NCI-H1092 (cell line): ENCODE measurements around the gene NFE2L1.
A peak's percentile ranks its signal among the peaks of the same experiment; 100 is the strongest.
"Not testable (repeated sequence)": the region's sequence is repeated elsewhere in the genome, so short reads cannot be mapped to it uniquely, and the experiment has no call there.

ENCODE experiments used
- DNase-seq: peaks from one replicate; lab custom pipeline; 2025; lab: John Stamatoyannopoulos, UW

The NFE2L1 gene

GRCh38 chr17:48023400-48024148, 24.6 kb upstream of the NFE2L1 start:
- DNase-seq, result peak; percentile 83

GRCh38 chr17:48024149-48025039, 23.8 kb upstream of the NFE2L1 start:
- no peak for DNase-seq

- DNase-seq, result peak; percentile 93
These were observed 22.9 kb upstream of the NFE2L1 start for GRCh38 chr17:48025040-48025903.

- DNase-seq, result no peak
These were observed 22.2 kb upstream of the NFE2L1 start for GRCh38 chr17:48025904-48026501.

- DNase-seq, result peak; percentile 80
These were observed 21.4 kb upstream of the NFE2L1 start for GRCh38 chr17:48026502-48027321.

GRCh38 chr17:48027322-48027981, 20.7 kb upstream of the NFE2L1 start:
- no peak for DNase-seq

GRCh38 chr17:48028736-48029135, 19.4 kb upstream of the NFE2L1 start:
- no peak for DNase-seq

GRCh38 chr17:48030531-48030930, 17.6 kb upstream of the NFE2L1 start:
- DNase-seq, result no peak

- DNase-seq, result no peak
These were observed 16.2 kb upstream of the NFE2L1 start for GRCh38 chr17:48031966-48032365.

GRCh38 chr17:48034734-48035133, 13.4 kb upstream of the NFE2L1 start:
- not testable (repeated sequence) for DNase-seq

GRCh38 chr17:48036693-48037035, 11.5 kb upstream of the NFE2L1 start:
- no peak for DNase-seq

GRCh38 chr17:48037036-48037837, 10.9 kb upstream of the NFE2L1 start, which contains the start of gene COPZ2:
Gene COPZ2 (minus strand): TSS chr17:48037797. CDS start chr17:48037777, 20 bp downstream.
- DNase-seq, result no peak

GRCh38 chr17:48037838-48038323, 10.3 kb upstream of the NFE2L1 start:
- DNase-seq, result no peak

- DNase-seq, result no peak
These were observed 9.5 kb upstream of the NFE2L1 start for GRCh38 chr17:48038687-48039086.

- no peak for DNase-seq
These were observed 5.0 kb upstream of the NFE2L1 start for GRCh38 chr17:48043176-48043575.

- no peak for DNase-seq
These were observed 3.3 kb upstream of the NFE2L1 start for GRCh38 chr17:48044851-48045250.

- no peak for DNase-seq
These were observed 2.7 kb upstream of the NFE2L1 start for GRCh38 chr17:48045316-48046001.

GRCh38 chr17:48046296-48046695, 1.9 kb upstream of the NFE2L1 start:
- DNase-seq, result no peak
